SU-DHL-6 (cell line): ENCODE measurements around the gene PIP5K1B.

Experiments
- H2AFZ ChIP-seq: fragments of 200-600 bp; sonication (generic); 2 replicates; pipeline ENCODE4 v1.6.1; 2014; ENCODE audit warnings: low read depth, mild to moderate bottlenecking, moderate library complexity, mixed read lengths, antibody characterized with exemption, low read length; ENCODE audit not compliant: severe bottlenecking
- H3F3A ChIP-seq: fragments of 200-600 bp; shearing (Covaris generic); 2 replicates; pipeline ENCODE4 v1.6.0; 2016; ENCODE audit warnings: antibody characterized with exemption, mild to moderate bottlenecking; ENCODE audit not compliant: insufficient read depth
- H3K27ac ChIP-seq: fragments of 200-600 bp; sonication (generic); 2 replicates; pipeline ENCODE4 v1.5.1; 2016; ENCODE audit warnings: low read depth, mild to moderate bottlenecking, low read length, moderate library complexity, mixed read lengths
- H3K27me3 ChIP-seq: fragments of 200-600 bp; sonication (generic), shearing (Covaris generic); 2 replicates; pipeline ENCODE4 v1.6.0; 2014; ENCODE audit warnings: mild to moderate bottlenecking, low read length
- H3K36me3 ChIP-seq: fragments of 200-600 bp; sonication (generic); 2 replicates; pipeline ENCODE4 v1.6.1; 2014; ENCODE audit warnings: mild to moderate bottlenecking, low read length, mixed read lengths
- H3K4me2 ChIP-seq: fragments of 300-600, 200-600 bp; shearing (Covaris generic), sonication (generic); 2 replicates; pipeline ENCODE4 v1.6.0; 2014; ENCODE audit warnings: low read length, low read depth, mild to moderate bottlenecking; ENCODE audit not compliant: poor library complexity, severe bottlenecking
- H3K4me3 ChIP-seq: fragments of 200-600 bp; sonication (generic); 2 replicates; pipeline ENCODE4 v1.5.1; 2014; ENCODE audit warnings: antibody characterized with exemption, low read length, mild to moderate bottlenecking, mixed read lengths; ENCODE audit not compliant: insufficient read depth, poor library complexity, severe bottlenecking
- H3K79me2 ChIP-seq: fragments of 200-600 bp; sonication (generic); 2 replicates; pipeline ENCODE4 v1.6.1; 2014; ENCODE audit warnings: mild to moderate bottlenecking, low read length, moderate library complexity; ENCODE audit not compliant: insufficient read depth
- H3K9ac ChIP-seq: fragments of 200-600 bp; sonication (generic); 2 replicates; pipeline ENCODE4 v1.7.0; 2014; ENCODE audit warnings: mild to moderate bottlenecking, low read length
- H3K9me2 ChIP-seq: fragments of 200-600 bp; sonication (generic); replicated peaks from 2 replicates; pipeline ENCODE4 v1.6.1; 2014; ENCODE audit warnings: low read length; ENCODE audit not compliant: insufficient read depth
- H3K9me3 ChIP-seq: fragments of 200-600 bp; sonication (generic); 2 replicates; pipeline ENCODE4 v1.6.1; 2014; ENCODE audit warnings: low read length, mixed read lengths; ENCODE audit not compliant: insufficient read depth
- H4K20me1 ChIP-seq: fragments of 200-600 bp; sonication (generic); 2 replicates; pipeline ENCODE4 v1.6.1; 2014; ENCODE audit warnings: low read depth, mild to moderate bottlenecking, antibody characterized with exemption, low read length, moderate library complexity, mixed read lengths
- EZH2phosphoT487 ChIP-seq: fragments of 200-600 bp; sonication (generic), shearing (Covaris generic); conservative IDR thresholded peaks from 2 replicates; pipeline ENCODE4 v1.6.1; 2018; ENCODE audit warnings: mild to moderate bottlenecking, antibody characterized with exemption, low read length, moderate library complexity, mixed read lengths
- TF ChIP-seq, protein P1 (sequence below): fragments of 200-600 bp; sonication (generic); IDR thresholded peaks from one replicate; pipeline ENCODE4 v1.5.1; 2017; ENCODE audit warnings: antibody characterized with exemption, mild to moderate bottlenecking, low read length, moderate library complexity; ENCODE audit not compliant: insufficient read depth, poor library complexity, severe bottlenecking

The PIP5K1B gene

GRCh38 chr9:68720656-68721313 is 15.7 kb downstream of the PIP5K1B start:
- Histone ChIP-seq H3F3A (no peaks in the 10 kb centered on the region), H3K4me3 (no peak overlapping the region), H4K20me1 (no peaks in the 10 kb centered on the region), H3K79me2 (no peaks in the 10 kb centered on the region), H2AFZ (no peak overlapping the region), H3K9me2 (no peaks in the 10 kb centered on the region), H3K9me3 (no peaks in the 10 kb centered on the region), H3K27me3 (no peaks in the 10 kb centered on the region), H3K27ac (no peak overlapping the region), H3K4me2 (no peak overlapping the region), H3K9ac (no peak overlapping the region), H3K36me3 (no peaks in the 10 kb centered on the region)
- TF ChIP-seq EZH2phosphoT487: no peak
- TF ChIP-seq, protein P1, sequence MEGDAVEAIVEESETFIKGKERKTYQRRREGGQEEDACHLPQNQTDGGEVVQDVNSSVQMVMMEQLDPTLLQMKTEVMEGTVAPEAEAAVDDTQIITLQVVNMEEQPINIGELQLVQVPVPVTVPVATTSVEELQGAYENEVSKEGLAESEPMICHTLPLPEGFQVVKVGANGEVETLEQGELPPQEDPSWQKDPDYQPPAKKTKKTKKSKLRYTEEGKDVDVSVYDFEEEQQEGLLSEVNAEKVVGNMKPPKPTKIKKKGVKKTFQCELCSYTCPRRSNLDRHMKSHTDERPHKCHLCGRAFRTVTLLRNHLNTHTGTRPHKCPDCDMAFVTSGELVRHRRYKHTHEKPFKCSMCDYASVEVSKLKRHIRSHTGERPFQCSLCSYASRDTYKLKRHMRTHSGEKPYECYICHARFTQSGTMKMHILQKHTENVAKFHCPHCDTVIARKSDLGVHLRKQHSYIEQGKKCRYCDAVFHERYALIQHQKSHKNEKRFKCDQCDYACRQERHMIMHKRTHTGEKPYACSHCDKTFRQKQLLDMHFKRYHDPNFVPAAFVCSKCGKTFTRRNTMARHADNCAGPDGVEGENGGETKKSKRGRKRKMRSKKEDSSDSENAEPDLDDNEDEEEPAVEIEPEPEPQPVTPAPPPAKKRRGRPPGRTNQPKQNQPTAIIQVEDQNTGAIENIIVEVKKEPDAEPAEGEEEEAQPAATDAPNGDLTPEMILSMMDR: no peak

- no peak overlapping the region for H2AFZ ChIP-seq
- no peak overlapping the region for H3K27ac ChIP-seq
- no peaks in the 10 kb centered on the region for H3K9me2 ChIP-seq
- H4K20me1 ChIP-seq: no peaks in the 10 kb centered on the region
- TF ChIP-seq, protein P1: no peak
- no peak for TF ChIP-seq EZH2phosphoT487
- no peak overlapping the region for H3K4me2 ChIP-seq
- no peaks in the 10 kb centered on the region for H3K79me2 ChIP-seq
- H3K36me3 ChIP-seq: no peaks in the 10 kb centered on the region
- H3K9ac ChIP-seq: no peak overlapping the region
- H3K9me3 ChIP-seq: no peaks in the 10 kb centered on the region
- no peaks in the 10 kb centered on the region for H3K27me3 ChIP-seq
- no peak overlapping the region for H3K4me3 ChIP-seq
- no peaks in the 10 kb centered on the region for H3F3A ChIP-seq
Measured at GRCh38 chr9:68721666-68722330, 16.8 kb downstream of the PIP5K1B start.

DNA sequence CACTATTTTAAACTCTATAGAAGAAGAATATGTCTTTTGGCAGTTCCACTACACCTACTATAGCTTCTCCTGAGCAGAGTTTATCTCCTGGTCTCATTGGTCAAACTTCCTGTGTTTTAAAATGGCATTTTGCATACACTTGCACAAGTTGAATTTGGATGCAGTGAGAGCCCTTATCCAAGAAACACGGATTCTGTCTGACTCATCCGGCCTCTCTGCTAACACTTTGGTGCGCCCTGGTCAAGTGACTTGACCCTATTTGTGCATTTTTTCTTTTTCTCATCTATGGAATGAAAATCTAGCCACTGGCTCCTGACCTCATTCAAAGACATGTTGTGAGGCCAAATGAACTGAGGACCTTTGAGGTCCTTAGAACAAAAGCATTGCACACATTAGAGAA is 20.0 kb downstream of the PIP5K1B start:
- H3K27me3 ChIP-seq: no peaks in the 10 kb centered on the region
- H4K20me1 ChIP-seq: no peaks in the 10 kb centered on the region

More for the DNA sequence above, 20.0 kb downstream of the PIP5K1B start:
- Histone ChIP-seq H3K4me3 (no peak overlapping the region), H3K36me3 (no peaks in the 10 kb centered on the region), H3K9me3 (no peaks in the 10 kb centered on the region), H2AFZ (no peak overlapping the region), H3F3A (no peaks in the 10 kb centered on the region), H3K9ac (no peak overlapping the region), H3K9me2 (no peaks in the 10 kb centered on the region), H3K27ac (no peak overlapping the region), H3K4me2 (no peak overlapping the region), H3K79me2 (no peaks in the 10 kb centered on the region)
- no peak for TF ChIP-seq EZH2phosphoT487
- TF ChIP-seq, protein P1: no peak
